NCI-H446 treated with DMSO at 0.1 percent for 48 hours (cell line): Measurements from ENCODE around the gene SPRR1B.
"Not testable (repeated sequence)": the region's sequence is repeated elsewhere in the genome, so short reads cannot be mapped to it uniquely, and the experiment has no call there.

Experiments used
- DNase-seq: peaks from one replicate; lab custom pipeline; 2025; lab: John Stamatoyannopoulos, UW

The SPRR1B gene, protein sequence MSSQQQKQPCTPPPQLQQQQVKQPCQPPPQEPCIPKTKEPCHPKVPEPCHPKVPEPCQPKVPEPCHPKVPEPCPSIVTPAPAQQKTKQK

GRCh38 chr1:153030895-153031294 lies at the start of gene SPRR1B:
SPRR1B (plus strand) TSS chr1:153031203; CDS start chr1:153032346, 1,143 bp downstream.
- no peak for DNase-seq

GRCh38 chr1:152982076-152982475 lies 48.9 kb upstream of the SPRR1B start:
- DNase-seq = no peak

GRCh38 chr1:152983234-152983633 lies 47.8 kb upstream of the SPRR1B start:
- no peak for DNase-seq

GRCh38 chr1:152983743-152984142 lies 47.3 kb upstream of the SPRR1B start, which contains the start of gene SPRR1A:
SPRR1A (plus strand) TSS chr1:152984081; CDS start chr1:152985231, 1,150 bp downstream.
- DNase-seq = no peak

DNA sequence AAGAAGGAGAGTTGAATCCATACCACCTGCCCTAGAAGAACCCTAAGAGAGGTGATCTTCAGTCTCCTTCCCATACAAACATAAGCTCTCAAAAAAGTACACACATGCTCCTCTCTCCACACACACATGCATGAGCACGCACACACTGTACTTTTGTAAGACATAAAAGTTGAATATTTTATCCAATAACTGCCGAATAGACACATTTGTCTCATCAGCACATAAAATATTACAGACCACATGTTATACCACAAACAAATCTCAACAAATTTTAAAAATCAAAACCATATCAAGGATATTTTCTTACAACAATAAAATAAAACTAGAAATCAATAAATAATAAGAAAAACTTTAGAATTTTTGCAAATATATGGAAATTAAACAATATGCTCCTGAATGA lies 44.4 kb upstream of the SPRR1B start:
- DNase-seq = no peak

DNA sequence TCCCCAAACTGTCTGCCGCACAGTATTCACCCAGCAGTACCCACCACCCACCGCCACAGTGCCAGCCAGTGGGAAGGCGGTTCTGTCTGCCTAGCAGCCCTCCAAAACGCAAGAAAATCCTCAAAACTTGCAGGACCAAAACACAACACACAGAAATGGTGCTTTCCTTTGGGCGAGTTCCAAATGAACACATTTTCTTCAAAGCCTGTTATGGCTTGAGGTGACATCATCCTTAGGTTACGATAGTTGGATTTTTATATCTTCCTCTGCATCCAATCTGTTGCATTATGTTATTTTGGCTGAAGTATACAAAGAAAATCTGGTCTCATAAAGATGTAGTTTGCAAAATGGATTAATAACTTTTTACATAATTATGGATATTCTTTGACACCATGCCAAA lies 37.8 kb upstream of the SPRR1B start:
- DNase-seq = no peak

GRCh38 chr1:152995842-152996241 lies 35.2 kb upstream of the SPRR1B start:
- no peak for DNase-seq

DNA sequence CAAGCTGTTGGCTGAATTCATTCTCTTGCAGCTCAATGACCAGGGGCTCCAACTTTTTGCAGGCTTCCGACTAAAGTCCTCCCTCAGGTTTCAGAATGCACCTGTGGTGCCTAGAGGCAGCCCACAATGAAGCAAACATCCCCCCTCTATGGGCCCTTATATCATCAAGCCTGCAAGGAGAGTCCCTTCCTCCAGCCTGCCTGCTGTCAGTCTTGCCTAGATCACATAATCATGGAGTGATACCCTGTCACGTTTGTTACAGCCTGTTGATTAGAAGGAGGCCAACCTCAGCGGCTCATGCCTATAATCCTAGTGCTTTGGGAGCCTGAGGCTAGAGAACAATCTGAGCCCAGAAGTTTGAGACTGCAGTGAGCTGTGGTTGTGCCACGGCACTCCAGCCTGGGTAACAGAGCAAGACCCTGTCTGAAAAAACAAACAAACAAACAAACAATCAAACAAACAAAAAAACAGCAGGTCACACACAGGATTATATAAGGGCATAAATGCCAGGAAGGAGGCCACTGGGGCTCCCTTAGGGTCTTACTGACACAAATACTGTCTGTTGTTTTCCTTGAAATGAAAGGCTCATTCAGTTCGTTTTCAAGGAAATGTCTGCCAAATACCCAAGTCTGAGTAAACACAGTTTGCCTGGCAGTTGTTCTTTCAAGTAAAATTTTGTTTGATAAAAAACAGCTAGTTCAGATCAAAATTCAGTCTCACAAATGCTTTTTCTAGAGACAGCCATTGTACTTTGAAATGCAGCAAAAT lies 34.2 kb upstream of the SPRR1B start:
- DNase-seq = no peak

GRCh38 chr1:152997901-152998300 lies 33.1 kb upstream of the SPRR1B start:
- no peak for DNase-seq

DNA sequence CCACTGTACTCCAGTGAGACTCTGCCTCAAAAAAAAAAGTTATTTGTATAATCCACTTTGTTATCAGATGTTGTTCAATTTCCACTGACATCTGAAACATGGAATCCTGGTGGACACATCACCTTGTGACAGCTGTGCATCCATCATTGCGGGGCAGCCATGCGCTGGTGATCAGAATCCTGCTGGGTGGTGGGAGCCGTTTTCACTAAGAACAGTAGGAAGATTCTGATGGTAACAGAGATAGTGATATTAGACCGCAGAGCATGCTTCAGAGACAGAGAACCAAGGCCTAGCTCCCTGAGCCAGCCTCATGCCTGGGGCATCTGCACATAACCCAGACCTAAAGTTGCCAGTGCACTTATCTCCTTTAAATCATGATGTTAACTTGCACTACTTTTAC lies 32.5 kb upstream of the SPRR1B start:
- no peak for DNase-seq

DNA sequence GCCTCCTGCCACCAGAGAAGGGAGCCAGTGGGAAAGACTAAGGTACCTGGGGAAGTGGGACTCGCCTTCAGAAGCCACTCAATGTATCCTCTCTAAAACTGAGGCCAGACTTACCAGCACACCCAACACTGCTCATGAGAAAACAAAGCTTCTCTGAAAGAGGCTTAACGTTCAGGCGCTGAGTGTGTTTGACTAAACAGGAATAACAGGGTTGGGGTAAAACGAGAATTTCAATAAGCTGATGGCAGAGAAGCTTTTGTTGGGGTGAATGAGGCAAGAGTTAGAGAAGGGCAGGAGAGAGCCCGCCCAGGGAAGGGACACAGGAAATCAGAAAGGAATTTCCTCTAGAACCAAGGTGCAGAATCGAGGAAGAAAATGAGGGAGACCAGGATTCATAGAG lies 31.2 kb upstream of the SPRR1B start:
- DNase-seq = no peak

DNA sequence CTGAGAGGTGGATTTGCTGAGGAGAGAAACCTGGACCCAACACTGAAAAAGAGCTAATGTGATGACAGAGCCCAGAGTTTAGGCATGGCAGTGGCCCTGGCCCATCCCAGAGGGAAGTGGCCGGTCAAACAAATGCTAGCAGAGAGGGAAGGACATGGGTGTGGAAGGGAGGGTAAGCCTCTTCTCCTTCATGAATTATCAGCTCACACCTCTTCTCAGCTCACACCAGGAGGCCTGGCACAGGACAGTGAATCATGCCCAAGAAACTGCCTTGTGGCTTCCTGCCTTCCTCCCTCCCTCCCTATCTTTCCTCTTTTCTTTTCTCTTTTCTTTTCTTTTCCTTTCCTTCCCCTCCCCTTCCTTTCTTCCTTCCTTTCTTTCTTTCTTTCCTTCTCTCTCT lies 30.7 kb upstream of the SPRR1B start:
- no peak for DNase-seq

GRCh38 chr1:153001382-153001781 lies 29.6 kb upstream of the SPRR1B start, which contains the start of gene SPRR3:
SPRR3 (plus strand) TSS chr1:153001749; CDS start chr1:153003021, 1,272 bp downstream.
- no peak for DNase-seq

DNA sequence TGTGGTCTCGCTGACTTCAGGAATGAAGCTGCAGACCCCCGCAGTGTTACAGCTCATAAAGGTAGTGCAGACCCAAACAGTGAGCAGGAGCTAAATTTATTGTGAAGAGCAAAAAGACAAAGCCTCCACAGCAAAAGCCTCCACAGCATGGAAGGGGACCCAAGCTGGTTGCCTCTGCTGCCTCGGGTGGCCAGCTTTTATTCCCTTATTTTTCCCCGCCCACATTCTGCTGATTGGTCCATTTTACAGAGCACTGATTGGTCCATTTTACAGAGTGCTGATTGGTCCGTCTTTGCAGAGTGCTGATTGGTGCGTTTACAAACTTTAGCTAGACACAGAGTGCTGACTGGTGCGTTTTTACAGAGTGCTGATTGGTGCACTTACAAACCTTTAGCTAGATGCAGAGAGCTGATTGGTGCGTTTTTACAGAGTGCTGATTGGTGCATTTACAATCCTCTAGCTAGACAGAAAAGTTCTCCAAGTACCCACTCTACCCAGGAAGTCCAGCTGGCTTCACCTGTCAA lies 19.7 kb upstream of the SPRR1B start:
- DNase-seq = not testable (repeated sequence)

DNA sequence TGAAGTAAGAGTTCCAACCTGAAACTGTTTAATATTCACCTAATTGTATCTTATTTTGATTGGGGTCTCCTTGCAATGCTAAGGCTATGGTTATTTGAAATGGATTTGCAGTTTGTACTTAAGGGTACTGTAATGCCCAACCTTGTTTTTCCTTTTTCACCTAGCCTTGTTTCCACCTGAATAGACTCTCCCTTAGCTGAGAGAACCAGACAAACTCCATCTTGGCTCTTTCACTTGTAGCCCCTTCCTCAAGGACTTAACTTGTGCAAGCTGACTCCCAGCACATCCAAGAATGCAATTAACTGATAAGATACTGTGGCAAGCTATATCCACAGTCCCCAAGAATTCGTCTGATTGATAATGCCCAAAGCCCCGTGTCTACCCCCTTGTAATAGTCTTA lies 9.2 kb upstream of the SPRR1B start:
- DNase-seq = not testable (repeated sequence)

GRCh38 chr1:153022340-153022739 lies 8.7 kb upstream of the SPRR1B start:
- not testable (repeated sequence) for DNase-seq

GRCh38 chr1:153023109-153023508 lies 7.9 kb upstream of the SPRR1B start:
- DNase-seq = no peak

GRCh38 chr1:153024413-153024812 lies 6.6 kb upstream of the SPRR1B start:
- no peak for DNase-seq

DNA sequence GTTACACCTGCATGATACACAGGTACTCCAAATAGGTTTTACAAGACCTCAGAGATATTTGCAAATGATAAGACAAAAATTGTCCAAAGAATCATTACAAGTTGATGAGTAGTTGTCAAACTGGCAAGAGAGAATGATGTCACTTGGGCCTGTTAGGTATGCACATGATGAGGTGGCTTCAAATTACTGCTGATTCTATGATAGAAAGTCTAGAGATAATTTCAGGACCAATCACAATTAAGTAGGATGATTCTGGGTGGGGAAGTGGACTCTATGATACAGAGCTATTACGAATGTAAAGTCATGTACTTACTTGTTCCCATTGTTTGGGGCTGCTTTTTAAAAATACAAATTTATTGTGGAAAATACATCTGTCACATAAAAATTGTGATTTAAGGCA lies 5.2 kb upstream of the SPRR1B start:
- DNase-seq = no peak

DNA sequence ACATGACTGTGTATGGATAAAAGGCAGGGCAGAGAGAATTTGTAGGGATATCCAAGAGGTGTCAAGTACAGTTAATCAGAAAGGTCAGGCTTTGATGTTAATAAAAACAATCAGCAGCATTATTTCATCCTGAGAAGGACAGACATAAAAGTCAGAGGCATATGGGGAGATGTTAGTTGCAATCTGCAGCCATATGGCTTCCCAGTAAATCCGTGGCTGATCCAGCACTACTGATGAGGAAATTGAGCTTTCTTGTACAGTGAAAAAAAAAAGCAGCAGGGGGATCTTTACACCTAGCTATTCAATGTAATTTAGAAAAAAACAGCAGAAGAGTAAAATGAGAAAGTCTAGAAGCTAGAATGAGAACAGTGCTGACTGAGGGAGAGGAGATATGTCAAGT lies 2.2 kb upstream of the SPRR1B start:
- no peak for DNase-seq

- no peak for DNase-seq
These were observed 1.1 kb downstream of the SPRR1B start for GRCh38 chr1:153032073-153032472.

- DNase-seq = no peak
These were observed 1.8 kb downstream of the SPRR1B start for GRCh38 chr1:153032677-153033308.

DNA sequence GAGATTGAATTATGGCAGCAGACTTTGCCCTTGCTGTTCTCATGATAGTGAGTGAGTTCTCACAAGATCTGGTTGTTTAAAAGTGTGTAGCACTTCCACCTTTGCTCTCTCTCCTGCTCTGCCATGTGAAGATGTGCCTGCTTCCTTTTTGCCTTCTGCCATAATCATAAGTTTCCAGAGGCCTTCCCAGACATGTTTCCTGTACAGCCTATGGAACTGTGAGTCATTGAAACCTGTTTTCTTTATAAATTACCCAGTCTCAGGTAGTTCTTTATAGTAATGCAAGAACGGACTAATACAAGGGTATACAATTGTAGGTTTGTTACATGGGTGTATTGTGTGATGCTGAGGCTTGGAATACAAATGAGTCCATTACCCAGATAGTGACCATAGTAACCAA lies 4.2 kb downstream of the SPRR1B start:
- DNase-seq = no peak
